ENCODE results near the gene WDR5B. TPM values are rescaled to one million over a fixed set of nuclear protein-coding genes. Genes with fewer than 3 reads are reported as not detected.
"Not testable (repeated sequence)": the region's sequence is repeated elsewhere in the genome, so short reads cannot be mapped to it uniquely, and the experiment has no call there.

WDR5B gene
- total RNA-seq, 3 donors from 2014 or later, result 2.3 to 3.4 (median 3.2) TPM

DNA sequence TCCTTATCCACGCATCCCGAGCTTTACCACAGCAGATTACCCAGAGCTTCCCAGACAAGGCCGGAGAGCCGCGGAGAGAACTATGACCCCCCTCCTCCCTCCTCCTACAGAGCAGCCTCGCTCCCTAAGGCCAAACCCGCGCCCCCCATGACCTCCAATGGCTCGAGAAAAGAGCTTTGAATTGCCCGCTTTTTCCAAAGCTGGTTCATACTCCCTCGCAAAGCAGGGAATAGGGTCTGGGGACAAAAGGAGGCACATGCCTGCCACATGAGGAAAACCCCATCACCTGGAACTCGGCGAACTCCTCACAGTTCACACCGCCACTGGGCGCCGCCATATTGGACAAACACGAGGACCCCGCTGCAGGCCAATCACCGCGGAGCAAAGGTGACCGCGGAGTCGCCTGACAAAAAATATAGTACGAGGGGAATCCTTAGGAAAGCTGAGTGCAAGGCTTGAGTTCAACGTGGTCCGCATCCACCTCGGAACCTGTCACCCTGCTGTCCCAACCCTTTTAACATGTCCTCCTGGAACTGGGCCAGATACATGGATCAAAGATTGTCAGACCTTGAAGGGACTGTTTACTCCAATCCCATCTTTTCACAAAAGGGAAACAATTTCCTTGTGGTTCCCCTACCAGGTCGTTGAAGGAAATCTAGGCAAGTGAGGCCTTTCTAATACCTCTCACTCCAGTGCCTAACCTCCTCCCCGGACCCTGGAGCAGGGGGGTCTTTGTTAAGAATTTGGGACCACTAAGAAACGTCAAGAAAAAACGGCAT, 32.8 kb downstream of the WDR5B start, which contains the start of gene MIX23:
MIX23 (minus strand) TSS at position 344 of the 779 bp plus-strand sequence; CDS start at position 337, 7 bp downstream.
- peaks cover 22% of the 10 kb centered on the region for H3K4me1 ChIP-seq (ENCODE audit: low read depth)
- intact Hi-C loops (cut with DNase I, micrococcal nuclease), result no loop called here
- H3K9me3 ChIP-seq, result no peaks in the 10 kb centered on the region
- DNase-seq (peak; percentile 91 to 93 (median 91)), ATAC-seq (peak; percentile 82)
- H3K4me3 ChIP-seq, result peak within 1 kb of the TSS; percentile 56
- TF ChIP-seq, protein P1, sequence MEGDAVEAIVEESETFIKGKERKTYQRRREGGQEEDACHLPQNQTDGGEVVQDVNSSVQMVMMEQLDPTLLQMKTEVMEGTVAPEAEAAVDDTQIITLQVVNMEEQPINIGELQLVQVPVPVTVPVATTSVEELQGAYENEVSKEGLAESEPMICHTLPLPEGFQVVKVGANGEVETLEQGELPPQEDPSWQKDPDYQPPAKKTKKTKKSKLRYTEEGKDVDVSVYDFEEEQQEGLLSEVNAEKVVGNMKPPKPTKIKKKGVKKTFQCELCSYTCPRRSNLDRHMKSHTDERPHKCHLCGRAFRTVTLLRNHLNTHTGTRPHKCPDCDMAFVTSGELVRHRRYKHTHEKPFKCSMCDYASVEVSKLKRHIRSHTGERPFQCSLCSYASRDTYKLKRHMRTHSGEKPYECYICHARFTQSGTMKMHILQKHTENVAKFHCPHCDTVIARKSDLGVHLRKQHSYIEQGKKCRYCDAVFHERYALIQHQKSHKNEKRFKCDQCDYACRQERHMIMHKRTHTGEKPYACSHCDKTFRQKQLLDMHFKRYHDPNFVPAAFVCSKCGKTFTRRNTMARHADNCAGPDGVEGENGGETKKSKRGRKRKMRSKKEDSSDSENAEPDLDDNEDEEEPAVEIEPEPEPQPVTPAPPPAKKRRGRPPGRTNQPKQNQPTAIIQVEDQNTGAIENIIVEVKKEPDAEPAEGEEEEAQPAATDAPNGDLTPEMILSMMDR (IDR thresholded peaks at IDR 0.05), result no peak
- no peaks in the 10 kb centered on the region for H3K36me3 ChIP-seq (ENCODE audit: low read depth)

DNA sequence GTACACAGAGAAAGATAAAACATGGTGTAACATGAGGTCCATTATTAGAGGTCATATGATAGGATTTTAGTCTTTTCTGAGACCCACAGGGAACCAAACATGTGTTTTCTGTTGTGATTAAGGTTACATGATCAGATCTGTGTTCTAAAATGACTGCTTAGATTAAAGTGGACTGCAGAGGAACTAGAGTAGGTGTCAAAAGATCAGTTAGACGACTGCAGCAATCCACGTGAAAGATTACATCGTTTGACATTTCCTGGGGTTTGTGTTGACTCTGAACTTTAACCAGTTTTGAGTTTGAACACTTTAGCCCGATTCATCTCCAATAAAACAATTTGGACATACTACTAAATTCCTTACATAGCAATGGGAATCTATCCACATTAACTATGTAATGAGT, 37.9 kb downstream of the WDR5B start:
- ATAC-seq, result no peak
- H3K36me3 ChIP-seq (ENCODE audit: low read depth), result no peaks in the 10 kb centered on the region
- TF ChIP-seq, protein P1 (IDR thresholded peaks at IDR 0.05), result no peak
- no peak overlapping the region for H3K4me3 ChIP-seq
- no peak for DNase-seq
- H3K9me3 ChIP-seq, result no peaks in the 10 kb centered on the region
- peaks cover 7% of the 10 kb centered on the region for H3K4me1 ChIP-seq (ENCODE audit: low read depth)
- intact Hi-C loops (cut with DNase I, micrococcal nuclease), result no loop called here

DNA sequence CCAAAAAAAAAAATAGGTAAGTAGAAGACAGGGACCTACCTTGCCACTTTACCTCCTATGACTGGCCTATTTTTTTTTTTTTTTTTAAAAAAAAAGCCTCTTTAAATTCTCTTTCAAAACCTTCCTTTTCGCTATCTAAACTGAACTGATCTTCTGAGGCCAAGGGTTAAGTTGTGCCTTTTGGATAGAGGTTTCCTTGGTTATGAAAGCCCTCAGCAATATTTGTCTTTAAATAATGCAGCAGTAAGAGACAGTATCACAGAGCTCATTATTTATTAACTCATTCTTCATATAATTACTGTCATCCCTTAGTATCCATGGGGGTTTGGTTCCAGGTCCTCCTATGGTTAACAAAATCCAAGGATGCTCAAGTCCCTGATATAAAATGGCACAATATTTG, 41.8 kb downstream of the WDR5B start:
- Histone ChIP-seq H3K4me1 (ENCODE audit: low read depth) (peaks cover 11% of the 10 kb centered on the region), H3K36me3 (ENCODE audit: low read depth) (no peaks in the 10 kb centered on the region), H3K9me3 (no peaks in the 10 kb centered on the region), H3K4me3 (no peak overlapping the region)
- ATAC-seq (no peak), DNase-seq (no peak)
- TF ChIP-seq, protein P1 (IDR thresholded peaks at IDR 0.05), result no peak
- intact Hi-C loops (cut with DNase I, micrococcal nuclease), result no loop called here

DNA sequence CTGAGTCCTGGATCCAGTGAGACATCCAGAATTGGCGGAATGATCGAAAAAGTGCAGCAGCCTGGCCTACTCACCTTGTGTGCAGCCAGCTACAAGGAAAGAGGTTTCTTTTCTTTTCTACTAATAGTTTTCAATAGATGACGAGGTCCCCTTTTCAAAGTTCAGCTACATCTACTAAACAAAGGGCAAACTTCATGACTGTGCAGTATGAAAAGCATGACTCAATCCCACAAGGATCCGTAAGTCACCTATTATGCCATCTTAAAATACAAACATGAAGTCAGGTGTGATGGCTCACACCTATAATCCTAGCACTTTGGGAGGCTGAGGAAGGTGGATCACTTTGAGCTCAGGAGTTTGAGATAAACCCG, 49.5 kb downstream of the WDR5B start:
- Histone ChIP-seq H3K9me3 (no peaks in the 10 kb centered on the region), H3K4me1 (ENCODE audit: low read depth) (peaks cover 36% of the 10 kb centered on the region), H3K36me3 (ENCODE audit: low read depth) (peaks cover 5% of the 10 kb centered on the region), H3K4me3 (no peak overlapping the region)
- TF ChIP-seq, protein P1 (IDR thresholded peaks at IDR 0.05), result no peak
- DNase-seq (peak in 1 of 3 donors; percentile 21), ATAC-seq (peak; percentile 54)
- intact Hi-C loops (cut with DNase I, micrococcal nuclease), result no loop called here

DNA sequence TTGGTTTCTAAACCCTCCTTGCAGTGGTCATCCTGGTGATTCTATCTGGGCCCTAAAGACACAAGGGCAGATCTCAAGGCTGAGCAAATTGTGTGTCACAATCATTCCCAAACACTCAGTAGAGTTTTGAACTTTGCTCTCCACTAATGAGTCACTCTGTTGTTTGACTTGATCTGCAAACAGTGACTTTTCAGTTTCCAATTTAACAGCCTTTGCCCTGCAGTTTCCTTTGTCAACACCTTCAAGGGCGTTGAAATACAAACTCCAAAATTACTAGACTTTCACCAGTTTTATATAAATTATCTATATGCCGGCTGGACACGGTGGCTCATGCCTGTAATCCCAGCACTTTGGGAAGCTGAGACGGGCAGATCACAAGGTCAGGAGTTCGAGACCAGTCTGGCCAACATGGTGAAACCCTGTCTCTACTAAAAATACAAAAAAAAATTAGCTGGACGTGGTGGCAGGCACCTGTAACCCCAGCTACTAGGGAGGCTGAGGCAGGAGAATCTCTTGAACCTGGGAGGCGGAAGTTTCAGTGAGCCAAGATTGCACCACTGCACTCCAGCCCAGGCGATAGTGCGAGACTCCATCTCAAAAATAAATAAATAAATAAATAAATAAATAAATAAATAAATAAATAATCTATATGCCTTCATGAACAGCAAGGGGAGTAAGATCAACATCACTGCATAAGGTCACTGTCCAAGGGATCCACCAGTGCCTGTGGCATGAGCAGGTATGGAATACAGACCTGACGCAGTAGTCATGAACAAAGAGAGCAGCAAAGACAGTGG, 50.1 kb downstream of the WDR5B start:
- H3K9me3 ChIP-seq; intact Hi-C loops (cut with DNase I, micrococcal nuclease); H3K36me3 ChIP-seq (ENCODE audit: low read depth); H3K4me3 ChIP-seq: not testable (repeated sequence)
- H3K4me1 ChIP-seq (ENCODE audit: low read depth), result peaks cover 31% of the 10 kb centered on the region
- DNase-seq, result peak in 2 of 3 donors; percentile 61 to 64
- ATAC-seq, result peak; percentile 88

DNA sequence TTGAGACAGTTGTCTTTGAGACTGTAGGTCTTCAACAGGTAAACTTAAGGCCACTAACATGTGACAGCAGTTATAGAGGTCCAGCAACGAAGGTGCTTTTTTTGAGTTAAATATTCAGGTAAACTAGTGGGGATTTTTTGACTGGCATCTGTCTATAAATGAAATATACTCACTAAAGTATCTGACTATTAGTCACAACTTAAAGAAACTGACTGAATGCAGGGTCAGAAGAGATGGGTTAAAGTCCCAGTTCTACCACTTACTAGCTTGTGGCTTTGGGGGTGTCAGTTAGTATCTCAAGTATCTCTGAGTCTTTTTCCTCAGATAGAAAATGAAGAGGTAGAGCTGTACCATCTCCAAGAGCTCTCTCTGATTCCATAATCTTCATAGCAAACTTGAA, 50.8 kb downstream of the WDR5B start:
- Histone ChIP-seq H3K4me3 (no peak overlapping the region), H3K36me3 (ENCODE audit: low read depth) (peaks cover 5% of the 10 kb centered on the region), H3K4me1 (ENCODE audit: low read depth) (peaks cover 28% of the 10 kb centered on the region), H3K9me3 (no peaks in the 10 kb centered on the region)
- ATAC-seq (no peak), DNase-seq (no peak)
- intact Hi-C loops (cut with DNase I, micrococcal nuclease), result no loop called here
- TF ChIP-seq, protein P1 (IDR thresholded peaks at IDR 0.05), result no peak

All from mucosa of descending colon (tissue), 3 donors.